Activated CD8-positive, alpha-beta memory T cell treated with anti-CD3 and anti-CD28 coated beads, Interleukin-2, amount 50 U/mL, for 1 hour (primary cell): ENCODE measurements around the gene CACNA1C.

Experiments used
- DNase-seq: peaks from one replicate; pipeline ENCODE4 v3.0.0-alpha.2; 2020; ENCODE audit errors: extremely low read depth

The CACNA1C gene

GRCh38 chr12:2745655-2746054 is 692.9 kb downstream of the CACNA1C start:
- no peak for DNase-seq
